NCI-H748 (cell line): ENCODE results near the gene RPL35.
A peak's percentile ranks its signal among the peaks of the same experiment; 100 is the strongest.

Source experiments
- DNase-seq: peaks from one replicate; lab custom pipeline; 2025; ENCODE audit not compliant: unreplicated experiment; lab: John Stamatoyannopoulos, UW

The RPL35 gene

GRCh38 chr9:124861342-124862229 lies at the start of gene RPL35, which contains the start of gene ARPC5L:
RPL35 (minus strand) TSS chr9:124861957; CDS start chr9:124861912, 45 bp downstream.
ARPC5L (plus strand) TSS chr9:124862130; CDS start chr9:124869291, 7,161 bp downstream.
- DNase-seq = peak; percentile 95

- DNase-seq = no peak
Measured at GRCh38 chr9:124908098-124908497, 46.3 kb upstream of the RPL35 start.

GRCh38 chr9:124906966-124907365 lies 45.2 kb upstream of the RPL35 start:
- no peak for DNase-seq

GRCh38 chr9:124899845-124900244 lies 38.1 kb upstream of the RPL35 start:
- DNase-seq = no peak

GRCh38 chr9:124897570-124898460 lies 36.1 kb upstream of the RPL35 start:
- no peak for DNase-seq

GRCh38 chr9:124894741-124895170 lies 33.0 kb upstream of the RPL35 start:
- peak; percentile 12 for DNase-seq

GRCh38 chr9:124894035-124894740 lies 32.4 kb upstream of the RPL35 start:
- no peak for DNase-seq

GRCh38 chr9:124890179-124890578 lies 28.4 kb upstream of the RPL35 start:
- no peak for DNase-seq

GRCh38 chr9:124889006-124889405 lies 27.2 kb upstream of the RPL35 start:
- no peak for DNase-seq

GRCh38 chr9:124887832-124888231 lies 26.1 kb upstream of the RPL35 start:
- no peak for DNase-seq

GRCh38 chr9:124886866-124887492 lies 25.2 kb upstream of the RPL35 start:
- no peak for DNase-seq

- no peak for DNase-seq
Measured at GRCh38 chr9:124886461-124886860, 24.7 kb upstream of the RPL35 start.

GRCh38 chr9:124885551-124885950 lies 23.8 kb upstream of the RPL35 start:
- no peak for DNase-seq

- DNase-seq = no peak
Measured at GRCh38 chr9:124884376-124884775, 22.6 kb upstream of the RPL35 start.

- DNase-seq = no peak
Measured at GRCh38 chr9:124882231-124882630, 20.5 kb upstream of the RPL35 start.

GRCh38 chr9:124881138-124881743 lies 19.5 kb upstream of the RPL35 start:
- no peak for DNase-seq

- no peak for DNase-seq
Measured at GRCh38 chr9:124880501-124880900, 18.7 kb upstream of the RPL35 start.

- no peak for DNase-seq
Measured at GRCh38 chr9:124879226-124879625, 17.5 kb upstream of the RPL35 start.

- no peak for DNase-seq
Measured at GRCh38 chr9:124878518-124878917, 16.8 kb upstream of the RPL35 start.

GRCh38 chr9:124878021-124878420 lies 16.3 kb upstream of the RPL35 start:
- no peak for DNase-seq
